ENCODE measurements around the gene PHEX.

Gene PHEX

GRCh38 chrX:22090181-22090580, 58.1 kb downstream of the PHEX start:
- Histone ChIP-seq H4K20me1 (ENCODE audit: insufficient read depth, low read length) (no peaks in the 10 kb centered on the region), H3K36me3 (replicated peaks; ENCODE audit: low read depth, low read length) (no peaks in the 10 kb centered on the region), H3K9me3 (ENCODE audit: insufficient read depth, low read length) (no peaks in the 10 kb centered on the region), H3K27me3 (ENCODE audit: low read depth, low read length) (no peaks in the 10 kb centered on the region), H3K4me1 (ENCODE audit: low read length) (no peaks in the 10 kb centered on the region), H3K4me2 (ENCODE audit: low read length) (no peak overlapping the region), H3K79me2 (ENCODE audit: low read length) (no peaks in the 10 kb centered on the region), H2AFZ (ENCODE audit: low read depth, low read length) (no peak overlapping the region), H3K9ac (ENCODE audit: low read length) (no peak overlapping the region), H3K27ac (ENCODE audit: low read length) (no peak overlapping the region), H3K4me3 (ENCODE audit: low read length) (no peak overlapping the region)
- no peak for TF ChIP-seq CTCF (IDR thresholded peaks at IDR 0.05; ENCODE audit: low read depth, low read length)
- no peak for TF ChIP-seq EZH2phosphoT487 (IDR thresholded peaks at IDR 0.05; ENCODE audit: low read depth)

GRCh38 chrX:22093550-22093949, 61.4 kb downstream of the PHEX start:
- H3K36me3 ChIP-seq (replicated peaks; ENCODE audit: low read depth, low read length): no peaks in the 10 kb centered on the region
- H3K9ac ChIP-seq (ENCODE audit: low read length): no peak overlapping the region
- no peak overlapping the region for H3K4me2 ChIP-seq (ENCODE audit: low read length)
- H3K9me3 ChIP-seq (ENCODE audit: insufficient read depth, low read length): no peaks in the 10 kb centered on the region
- H4K20me1 ChIP-seq (ENCODE audit: insufficient read depth, low read length): no peaks in the 10 kb centered on the region
- no peak overlapping the region for H3K27ac ChIP-seq (ENCODE audit: low read length)
- H2AFZ ChIP-seq (ENCODE audit: low read depth, low read length): no peak overlapping the region
- H3K79me2 ChIP-seq (ENCODE audit: low read length): no peaks in the 10 kb centered on the region
- no peaks in the 10 kb centered on the region for H3K27me3 ChIP-seq (ENCODE audit: low read depth, low read length)
- TF ChIP-seq CTCF (IDR thresholded peaks at IDR 0.05; ENCODE audit: low read depth, low read length): no peak
- no peak for TF ChIP-seq EZH2phosphoT487 (IDR thresholded peaks at IDR 0.05; ENCODE audit: low read depth)
- no peak overlapping the region for H3K4me3 ChIP-seq (ENCODE audit: low read length)
- no peaks in the 10 kb centered on the region for H3K4me1 ChIP-seq (ENCODE audit: low read length)

- Histone ChIP-seq H4K20me1 (ENCODE audit: insufficient read depth, low read length) (no peaks in the 10 kb centered on the region), H3K4me3 (ENCODE audit: low read length) (no peak overlapping the region), H3K27me3 (ENCODE audit: low read depth, low read length) (no peaks in the 10 kb centered on the region), H3K36me3 (replicated peaks; ENCODE audit: low read depth, low read length) (no peaks in the 10 kb centered on the region), H3K9ac (ENCODE audit: low read length) (no peak overlapping the region), H2AFZ (ENCODE audit: low read depth, low read length) (no peak overlapping the region), H3K4me1 (ENCODE audit: low read length) (no peaks in the 10 kb centered on the region), H3K79me2 (ENCODE audit: low read length) (no peaks in the 10 kb centered on the region), H3K9me3 (ENCODE audit: insufficient read depth, low read length) (no peaks in the 10 kb centered on the region), H3K4me2 (ENCODE audit: low read length) (no peak overlapping the region), H3K27ac (ENCODE audit: low read length) (no peak overlapping the region)
- TF ChIP-seq EZH2phosphoT487 (IDR thresholded peaks at IDR 0.05; ENCODE audit: low read depth) (no peak), CTCF (IDR thresholded peaks at IDR 0.05; ENCODE audit: low read depth, low read length) (no peak)
Observed at GRCh38 chrX:22095286-22095685, 63.2 kb downstream of the PHEX start.

GRCh38 chrX:22095856-22096255, 63.7 kb downstream of the PHEX start:
- Histone ChIP-seq H4K20me1 (ENCODE audit: insufficient read depth, low read length) (no peaks in the 10 kb centered on the region), H3K27ac (ENCODE audit: low read length) (no peak overlapping the region), H3K9me3 (ENCODE audit: insufficient read depth, low read length) (no peaks in the 10 kb centered on the region), H3K79me2 (ENCODE audit: low read length) (no peaks in the 10 kb centered on the region), H3K36me3 (replicated peaks; ENCODE audit: low read depth, low read length) (no peaks in the 10 kb centered on the region), H3K4me3 (ENCODE audit: low read length) (no peak overlapping the region), H3K9ac (ENCODE audit: low read length) (no peak overlapping the region), H3K27me3 (ENCODE audit: low read depth, low read length) (no peaks in the 10 kb centered on the region), H3K4me2 (ENCODE audit: low read length) (no peak overlapping the region), H3K4me1 (ENCODE audit: low read length) (no peaks in the 10 kb centered on the region), H2AFZ (ENCODE audit: low read depth, low read length) (no peak overlapping the region)
- no peak for TF ChIP-seq EZH2phosphoT487 (IDR thresholded peaks at IDR 0.05; ENCODE audit: low read depth)
- no peak for TF ChIP-seq CTCF (IDR thresholded peaks at IDR 0.05; ENCODE audit: low read depth, low read length)

Measured in OCI-LY3 (cell line).